GM19239 (cell line): ENCODE data around the gene ATG4B.
"Not testable (repeated sequence)": the region's sequence is repeated elsewhere in the genome, so short reads cannot be mapped to it uniquely, and the experiment has no call there.

ENCODE experiments used
- DNase-seq: peaks from one replicate; pipeline ENCODE4 v3.0.0; 2011; ENCODE audit warnings: low spot score; ENCODE audit not compliant: insufficient read length
- FAIRE-seq: peaks from 2 replicates; lab custom pipeline; 2011; peaks lifted over from hg19 to GRCh38; lab: Jason Lieb, UNC

ATG4B gene

GRCh38 chr2:241659150-241659739, 21.8 kb downstream of the ATG4B start:
- no peak for FAIRE-seq
- DNase-seq, result no peak

- FAIRE-seq (no peak), DNase-seq (no peak)
These were observed 23.2 kb downstream of the ATG4B start for GRCh38 chr2:241660593-241661213.

- FAIRE-seq, DNase-seq: not testable (repeated sequence)
These were observed 25.2 kb downstream of the ATG4B start for GRCh38 chr2:241662731-241663130.

GRCh38 chr2:241665731-241666440, 28.4 kb downstream of the ATG4B start:
- no peak for DNase-seq

GRCh38 chr2:241666627-241667400, 29.3 kb downstream of the ATG4B start:
- FAIRE-seq, result no peak

More at GRCh38 chr2:241665731-241666440, 28.4 kb downstream of the ATG4B start:
- no peak for FAIRE-seq

GRCh38 chr2:241668354-241668753, 30.9 kb downstream of the ATG4B start:
- no peak for FAIRE-seq

More at GRCh38 chr2:241666627-241667400, 29.3 kb downstream of the ATG4B start:
- no peak for DNase-seq

GRCh38 chr2:241668839-241669238, 31.3 kb downstream of the ATG4B start:
- DNase-seq, result no peak
- FAIRE-seq, result no peak

More at GRCh38 chr2:241668354-241668753, 30.9 kb downstream of the ATG4B start:
- DNase-seq, result no peak

- DNase-seq, result no peak
- FAIRE-seq, result no peak
These were observed 33.0 kb downstream of the ATG4B start for GRCh38 chr2:241670333-241671110.

GRCh38 chr2:241671457-241672240, 34.2 kb downstream of the ATG4B start:
- FAIRE-seq, result no peak
- DNase-seq, result no peak

- FAIRE-seq, result no peak
These were observed 35.0 kb downstream of the ATG4B start for GRCh38 chr2:241672243-241673188.

GRCh38 chr2:241673189-241673663, 35.7 kb downstream of the ATG4B start:
- FAIRE-seq, result no peak

More at GRCh38 chr2:241672243-241673188, 35.0 kb downstream of the ATG4B start:
- DNase-seq, result no peak

GRCh38 chr2:241673797-241674725, 36.6 kb downstream of the ATG4B start:
- DNase-seq, result no peak
- FAIRE-seq, result no peak

More at GRCh38 chr2:241673189-241673663, 35.7 kb downstream of the ATG4B start:
- no peak for DNase-seq

- no peak for FAIRE-seq
These were observed 38.4 kb downstream of the ATG4B start for GRCh38 chr2:241675885-241676284.

GRCh38 chr2:241676665-241677064, 39.2 kb downstream of the ATG4B start:
- FAIRE-seq (no peak), DNase-seq (no peak)

More at GRCh38 chr2:241675885-241676284, 38.4 kb downstream of the ATG4B start:
- no peak for DNase-seq

GRCh38 chr2:241677392-241677791, 39.9 kb downstream of the ATG4B start:
- FAIRE-seq, result no peak
- no peak for DNase-seq

- FAIRE-seq (no peak), DNase-seq (no peak)
These were observed 40.8 kb downstream of the ATG4B start for GRCh38 chr2:241678307-241678706.
